Stimulated activated CD8-positive, alpha-beta memory T cell treated with anti-CD3 and anti-CD28 coated beads, Interleukin-7, amount 100 ng/mL, for 1 hour (primary cell): ENCODE results near the gene SHLD1.

Source experiments
- DNase-seq, 2 donors: peaks; one replicate each; pipeline ENCODE4 v3.0.0-alpha.2; 2020; ENCODE audit warnings: low read depth in 2 of 2

SHLD1 gene

GRCh38 chr20:5888041-5888440 is 137.8 kb downstream of the SHLD1 start:
- no peak for DNase-seq

GRCh38 chr20:5890773-5891441 is 140.7 kb downstream of the SHLD1 start:
- DNase-seq = no peak

- DNase-seq = no peak
Measured at GRCh38 chr20:5893052-5893451, 142.9 kb downstream of the SHLD1 start.

GRCh38 chr20:5893621-5894020 is 143.4 kb downstream of the SHLD1 start:
- no peak for DNase-seq

GRCh38 chr20:5895626-5896025 is 145.4 kb downstream of the SHLD1 start:
- DNase-seq = no peak

GRCh38 chr20:5899444-5899843 is 149.2 kb downstream of the SHLD1 start:
- no peak for DNase-seq

- no peak for DNase-seq
Measured at GRCh38 chr20:5900908-5901307, 150.7 kb downstream of the SHLD1 start.

GRCh38 chr20:5908981-5909380 is 158.8 kb downstream of the SHLD1 start:
- DNase-seq = no peak

GRCh38 chr20:5910186-5910585 is 160.0 kb downstream of the SHLD1 start:
- DNase-seq = no peak

- DNase-seq = no peak
Measured at GRCh38 chr20:5913166-5913565, 163.0 kb downstream of the SHLD1 start.
